ENCODE results near the gene SLC25A30.

DNA sequence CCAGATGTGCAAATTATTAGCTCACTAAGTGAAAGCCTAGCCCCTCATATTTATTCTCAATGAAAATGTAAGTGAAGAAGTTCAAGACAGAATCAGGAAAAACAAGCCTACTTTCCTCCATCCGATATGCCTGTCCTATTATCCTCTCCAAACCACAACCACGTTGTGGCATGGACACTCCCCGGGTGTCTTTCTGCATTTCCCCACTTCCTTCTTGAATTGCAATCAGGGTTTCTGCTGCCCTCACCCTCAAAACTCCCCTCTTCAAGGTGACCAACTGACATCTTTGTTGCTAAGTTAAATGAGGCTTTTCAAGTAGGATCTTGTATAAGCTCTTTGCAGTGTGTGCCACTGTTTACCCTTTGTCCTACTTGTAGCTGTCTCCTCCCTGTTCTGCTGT is 11.8 kb downstream of the SLC25A30 start:
- no peak for TF ChIP-seq EZH2 (IDR thresholded peaks at IDR 0.05; ENCODE audit: insufficient read depth, poor library complexity, severe bottlenecking)
- TF ChIP-seq EZH2phosphoT487 (IDR thresholded peaks at IDR 0.05; ENCODE audit: insufficient read depth, low read depth): no peak

Data from GM23248 (cell line).